Measurements from ENCODE around the gene GPC5. TPM values are rescaled to one million over a fixed set of nuclear protein-coding genes. Genes with fewer than 3 reads are reported as not detected.

GPC5 gene
- total RNA-seq, 1 donor from 2014 or later: 4.0 TPM

GRCh38 chr13:92768602-92769001 is 1370.2 kb downstream of the GPC5 start:
- DNase-seq (ENCODE audit: extremely low read depth, low read depth, low spot score): no peak

- DNase-seq (ENCODE audit: extremely low read depth, low read depth, low spot score): no peak
These were observed 1370.6 kb downstream of the GPC5 start for GRCh38 chr13:92769046-92769445.

GRCh38 chr13:92775658-92776057 is 1377.2 kb downstream of the GPC5 start:
- DNase-seq (ENCODE audit: extremely low read depth, low read depth, low spot score): no peak

GRCh38 chr13:92781965-92782690 is 1383.7 kb downstream of the GPC5 start:
- no peak for DNase-seq (ENCODE audit: extremely low read depth, low read depth, low spot score)

GRCh38 chr13:92802776-92803175 is 1404.4 kb downstream of the GPC5 start:
- DNase-seq (ENCODE audit: extremely low read depth, low read depth, low spot score): no peak

- no peak for DNase-seq (ENCODE audit: extremely low read depth, low read depth, low spot score)
These were observed 1405.9 kb downstream of the GPC5 start for GRCh38 chr13:92804346-92804745.

- DNase-seq (ENCODE audit: extremely low read depth, low read depth, low spot score): no peak
These were observed 1406.5 kb downstream of the GPC5 start for GRCh38 chr13:92804926-92805325.

GRCh38 chr13:92805766-92806165 is 1407.3 kb downstream of the GPC5 start:
- DNase-seq (ENCODE audit: extremely low read depth, low read depth, low spot score): no peak

GRCh38 chr13:92806215-92806614 is 1407.8 kb downstream of the GPC5 start:
- no peak for DNase-seq (ENCODE audit: extremely low read depth, low read depth, low spot score)

- no peak for DNase-seq (ENCODE audit: extremely low read depth, low read depth, low spot score)
These were observed 1408.9 kb downstream of the GPC5 start for GRCh38 chr13:92807353-92807752.

- DNase-seq (ENCODE audit: extremely low read depth, low read depth, low spot score): no peak
These were observed 1409.5 kb downstream of the GPC5 start for GRCh38 chr13:92807966-92808365.

GRCh38 chr13:92821324-92821723 is 1422.9 kb downstream of the GPC5 start:
- no peak for DNase-seq (ENCODE audit: extremely low read depth, low read depth, low spot score)

GRCh38 chr13:92823059-92823458 is 1424.6 kb downstream of the GPC5 start:
- DNase-seq (ENCODE audit: extremely low read depth, low read depth, low spot score): no peak

GRCh38 chr13:92825938-92826596 is 1427.6 kb downstream of the GPC5 start:
- DNase-seq (ENCODE audit: extremely low read depth, low read depth, low spot score): no peak

GRCh38 chr13:92827503-92827902 is 1429.1 kb downstream of the GPC5 start:
- DNase-seq (ENCODE audit: extremely low read depth, low read depth, low spot score): no peak

GRCh38 chr13:92829930-92830329 is 1431.5 kb downstream of the GPC5 start:
- DNase-seq (ENCODE audit: extremely low read depth, low read depth, low spot score): no peak

GRCh38 chr13:92830821-92831220 is 1432.4 kb downstream of the GPC5 start:
- DNase-seq (ENCODE audit: extremely low read depth, low read depth, low spot score): no peak

GRCh38 chr13:92833071-92833470 is 1434.7 kb downstream of the GPC5 start:
- no peak for DNase-seq (ENCODE audit: extremely low read depth, low read depth, low spot score)

GRCh38 chr13:92836171-92836570 is 1437.8 kb downstream of the GPC5 start:
- DNase-seq (ENCODE audit: extremely low read depth, low read depth, low spot score): no peak

- DNase-seq (ENCODE audit: extremely low read depth, low read depth, low spot score): no peak
These were observed 1440.4 kb downstream of the GPC5 start for GRCh38 chr13:92838786-92839185.

GRCh38 chr13:92842145-92842544 is 1443.7 kb downstream of the GPC5 start:
- DNase-seq (ENCODE audit: extremely low read depth, low read depth, low spot score): no peak

- DNase-seq (ENCODE audit: extremely low read depth, low read depth, low spot score): no peak
These were observed 1445.1 kb downstream of the GPC5 start for GRCh38 chr13:92843549-92843948.
